GM21390 (cell line): ENCODE results near the gene AKR7A3.
"Not testable (repeated sequence)": the region's sequence is repeated elsewhere in the genome, so short reads cannot be mapped to it uniquely, and the experiment has no call there.

Source experiments
- ATAC-seq: cut with Tn5 transposase; IDR thresholded peaks from one replicate; pipeline ENCODE4 v1.9.1; 2021; ENCODE audit not compliant: unreplicated experiment

Gene AKR7A3

DNA sequence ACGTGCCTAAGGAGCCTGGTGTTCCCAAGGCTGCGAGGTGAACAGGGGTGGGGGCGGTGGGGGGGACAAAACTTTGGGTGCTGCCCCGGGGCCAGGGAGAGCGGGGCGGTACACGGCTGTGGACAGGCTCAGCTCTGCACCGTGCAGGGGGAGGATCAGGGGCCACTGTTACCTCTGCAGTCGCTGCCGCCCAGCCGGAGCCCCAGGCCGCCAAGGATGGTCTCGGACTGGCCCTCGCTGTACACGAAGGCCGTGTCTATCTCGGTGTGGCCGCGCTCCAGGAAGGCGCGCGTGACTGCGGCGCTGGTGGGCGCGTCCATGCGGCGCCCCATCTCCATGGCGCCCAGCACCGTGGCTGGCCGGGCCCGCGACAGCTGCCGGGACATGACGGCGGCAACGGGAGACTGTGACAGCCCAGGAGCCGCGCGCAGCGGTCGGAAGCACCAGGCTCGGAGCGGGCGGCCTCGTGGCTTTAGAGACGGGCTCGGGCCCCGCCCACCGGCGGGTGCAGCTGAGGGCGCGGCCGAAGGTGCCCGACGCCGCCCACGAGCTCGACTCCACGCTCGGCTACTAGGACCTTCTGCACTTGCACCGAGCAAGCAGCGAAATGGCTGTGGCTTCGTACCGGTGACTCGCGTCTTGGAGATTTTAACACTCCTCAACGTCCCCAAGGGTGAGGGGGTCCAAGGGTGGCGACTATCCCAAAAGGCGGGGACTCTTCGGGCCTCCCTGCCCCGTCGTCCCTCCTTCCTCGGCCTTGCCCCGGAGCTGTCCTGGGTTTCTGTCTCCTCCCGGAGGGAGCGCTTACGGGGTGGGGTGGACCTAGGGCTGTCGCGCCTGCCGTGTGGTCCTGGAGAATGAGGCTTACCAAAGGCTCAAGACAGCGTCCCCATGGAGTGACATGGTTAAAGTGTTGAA lies at the start of gene AKR7A3:
TSS of gene AKR7A3 (minus strand) at position 447 of the 918 bp plus-strand sequence. CDS start at position 386, 61 bp downstream.
- ATAC-seq = not testable (repeated sequence)

DNA sequence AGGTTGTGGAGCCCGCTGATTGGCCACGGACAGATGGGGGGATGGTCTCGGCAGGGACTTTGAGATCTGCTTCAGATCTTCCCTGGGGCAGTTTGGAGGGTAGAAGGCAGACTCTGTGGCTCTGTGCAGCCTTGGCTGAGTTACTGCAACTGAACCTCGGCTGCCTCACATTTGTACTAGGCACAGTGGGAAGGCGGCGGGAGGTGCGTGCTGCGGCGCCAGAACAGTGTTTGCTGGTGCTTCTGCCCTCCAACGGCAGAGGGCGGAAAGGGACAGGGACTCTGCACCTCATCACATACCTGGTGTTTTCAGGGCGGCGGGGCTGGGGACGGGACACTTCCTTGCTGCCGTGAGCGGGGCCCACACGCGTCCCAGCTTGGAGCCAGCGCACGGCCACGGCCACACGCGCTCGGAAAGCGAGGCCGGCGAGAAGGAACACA lies 49.8 kb upstream of the AKR7A3 start:
- ATAC-seq = no peak

- ATAC-seq = no peak
Measured at GRCh38 chr1:19337289-19337688, 48.7 kb upstream of the AKR7A3 start.

GRCh38 chr1:19336543-19336942 lies 48.0 kb upstream of the AKR7A3 start:
- no peak for ATAC-seq

- ATAC-seq = no peak
Measured at GRCh38 chr1:19333587-19334354, 45.2 kb upstream of the AKR7A3 start.

DNA sequence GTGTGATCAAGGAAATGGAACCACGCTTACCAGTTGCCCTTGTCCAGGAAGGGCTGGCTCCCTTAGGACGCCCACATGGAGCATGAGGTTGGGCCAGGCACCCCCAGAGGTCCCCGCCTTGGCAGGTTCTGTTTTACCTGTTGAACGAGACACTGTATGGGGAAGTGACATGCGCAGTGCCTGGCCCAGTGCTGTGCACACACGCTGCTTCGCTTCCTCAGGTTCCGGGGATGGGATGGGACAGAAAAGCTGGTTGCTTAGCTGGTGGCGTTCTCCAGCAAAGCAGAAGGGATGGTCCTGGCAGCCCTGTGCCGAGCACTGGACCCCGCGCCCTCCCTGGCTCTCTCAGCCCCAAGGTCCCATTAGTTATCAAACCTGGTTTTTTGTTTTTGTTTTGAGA lies 44.3 kb upstream of the AKR7A3 start:
- no peak for ATAC-seq

GRCh38 chr1:19331262-19331878 lies 42.8 kb upstream of the AKR7A3 start:
- no peak for ATAC-seq

DNA sequence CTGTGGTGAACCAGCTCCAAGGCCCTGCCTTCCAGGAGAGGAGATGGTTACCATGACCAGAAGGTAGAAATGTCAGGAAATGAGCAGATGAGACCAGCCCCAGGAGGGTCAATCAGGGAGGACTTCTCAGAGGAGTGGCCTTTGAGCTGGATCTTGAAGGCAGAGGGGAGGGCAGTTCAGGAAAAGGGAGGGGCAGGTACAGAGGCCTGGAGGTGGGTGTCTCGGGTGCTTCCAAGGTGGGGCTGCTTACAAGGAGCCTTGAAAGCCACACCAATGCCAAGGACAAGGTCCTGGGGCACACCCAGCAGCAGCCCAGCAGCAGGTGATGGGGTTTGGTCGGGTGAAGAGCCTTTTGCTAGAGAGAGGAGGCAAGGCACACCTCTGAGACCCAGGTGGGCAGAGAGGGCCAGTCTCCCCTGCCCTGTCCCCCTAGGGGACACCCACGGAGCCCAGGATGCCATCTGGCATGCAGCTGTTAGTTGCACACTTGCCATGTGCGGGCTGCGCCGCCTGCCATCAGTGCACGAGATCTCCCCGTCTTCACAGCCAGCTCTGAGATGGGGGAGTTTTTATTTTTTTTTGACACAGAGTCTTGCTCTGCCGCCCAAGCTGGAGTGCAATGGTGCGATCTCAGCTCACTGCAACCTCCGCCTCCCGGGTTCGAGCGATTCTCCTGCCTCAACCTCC lies 42.0 kb upstream of the AKR7A3 start:
- no peak for ATAC-seq

DNA sequence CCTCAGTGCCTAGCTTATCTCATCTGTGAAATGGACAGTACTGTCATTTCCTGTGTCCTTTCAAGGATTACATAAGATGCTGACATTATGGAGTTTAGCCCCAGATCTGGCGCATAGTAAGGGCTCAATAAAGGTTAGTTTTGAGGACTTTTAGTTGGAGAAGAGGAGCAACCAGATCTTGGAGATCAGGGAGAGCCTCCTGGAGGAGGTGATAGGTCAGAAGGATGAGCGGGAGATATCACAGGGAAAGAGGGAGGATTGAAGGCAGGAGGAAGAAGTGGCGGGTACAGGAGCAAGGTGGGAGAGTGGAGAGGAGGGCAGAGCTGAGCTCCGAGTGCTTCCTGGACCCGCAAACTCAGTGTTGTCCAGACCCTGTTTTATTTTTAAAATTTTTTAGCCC lies 41.0 kb upstream of the AKR7A3 start:
- no peak for ATAC-seq

DNA sequence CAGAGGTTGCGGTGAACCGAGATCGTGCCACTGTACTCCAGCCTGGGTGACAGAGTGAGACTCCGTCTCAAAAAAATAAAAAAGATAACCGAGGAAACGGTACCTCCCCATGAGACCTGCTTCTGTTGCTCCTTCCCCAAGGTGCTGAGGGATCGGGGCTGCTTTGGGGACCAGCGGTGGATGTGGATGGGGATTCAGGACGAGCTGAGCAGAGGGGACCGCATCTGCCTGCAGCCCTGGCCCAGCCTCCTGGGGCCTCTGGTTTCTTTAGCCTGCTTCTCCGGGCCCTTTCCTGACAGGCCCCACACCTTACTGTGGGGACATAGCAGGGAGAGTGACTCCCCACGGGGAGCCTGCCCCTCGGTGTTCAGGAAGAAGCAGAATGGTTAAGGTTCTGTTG lies 40.6 kb upstream of the AKR7A3 start:
- ATAC-seq = no peak

GRCh38 chr1:19328486-19328885 lies 39.9 kb upstream of the AKR7A3 start:
- ATAC-seq = no peak

DNA sequence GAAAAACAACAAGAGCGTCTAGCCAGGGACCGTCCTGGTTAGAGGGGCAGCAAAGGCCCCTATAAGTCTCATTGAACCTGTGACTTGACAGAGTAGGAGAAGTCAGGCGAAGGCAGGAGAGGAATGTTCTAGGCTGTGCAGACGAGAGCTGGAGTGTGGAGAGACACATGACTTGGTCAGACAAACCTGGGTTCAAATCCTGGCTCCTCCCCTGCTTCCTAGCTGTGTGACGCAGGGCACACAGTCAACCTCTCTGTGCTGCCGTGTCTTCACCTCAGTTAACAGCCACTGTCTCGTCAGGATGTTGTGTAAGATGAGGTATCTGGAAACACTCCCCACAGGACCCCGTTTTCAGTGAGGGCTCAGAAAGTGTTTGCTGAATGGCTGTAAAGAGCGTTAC lies 39.2 kb upstream of the AKR7A3 start:
- ATAC-seq = no peak

DNA sequence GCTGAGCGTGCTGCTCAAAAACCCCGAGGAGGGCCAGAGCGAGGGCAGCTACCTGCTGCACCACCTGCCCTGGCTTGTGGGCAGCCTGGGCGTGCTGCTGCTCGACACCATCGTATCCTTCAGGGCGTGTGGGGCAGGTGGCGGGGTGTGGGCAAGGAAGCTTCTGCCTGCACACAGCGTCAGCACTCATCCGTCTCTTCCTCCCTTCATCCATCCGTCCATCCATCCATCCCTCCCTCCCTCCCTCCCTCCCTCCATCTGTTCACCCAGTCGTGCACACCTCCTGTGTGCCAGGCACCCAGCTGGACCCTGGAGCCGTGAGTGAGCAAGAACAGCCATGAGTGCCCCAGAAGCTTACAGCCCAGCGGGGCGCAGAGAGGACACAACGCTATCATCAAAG lies 38.7 kb upstream of the AKR7A3 start:
- ATAC-seq = no peak

GRCh38 chr1:19326748-19327065 lies 38.1 kb upstream of the AKR7A3 start:
- no peak for ATAC-seq

- no peak for ATAC-seq
Measured at GRCh38 chr1:19325958-19326747, 37.6 kb upstream of the AKR7A3 start.

- ATAC-seq = no peak
Measured at GRCh38 chr1:19325368-19325957, 36.9 kb upstream of the AKR7A3 start.

- ATAC-seq = no peak
Measured at GRCh38 chr1:19324665-19324990, 36.1 kb upstream of the AKR7A3 start.

DNA sequence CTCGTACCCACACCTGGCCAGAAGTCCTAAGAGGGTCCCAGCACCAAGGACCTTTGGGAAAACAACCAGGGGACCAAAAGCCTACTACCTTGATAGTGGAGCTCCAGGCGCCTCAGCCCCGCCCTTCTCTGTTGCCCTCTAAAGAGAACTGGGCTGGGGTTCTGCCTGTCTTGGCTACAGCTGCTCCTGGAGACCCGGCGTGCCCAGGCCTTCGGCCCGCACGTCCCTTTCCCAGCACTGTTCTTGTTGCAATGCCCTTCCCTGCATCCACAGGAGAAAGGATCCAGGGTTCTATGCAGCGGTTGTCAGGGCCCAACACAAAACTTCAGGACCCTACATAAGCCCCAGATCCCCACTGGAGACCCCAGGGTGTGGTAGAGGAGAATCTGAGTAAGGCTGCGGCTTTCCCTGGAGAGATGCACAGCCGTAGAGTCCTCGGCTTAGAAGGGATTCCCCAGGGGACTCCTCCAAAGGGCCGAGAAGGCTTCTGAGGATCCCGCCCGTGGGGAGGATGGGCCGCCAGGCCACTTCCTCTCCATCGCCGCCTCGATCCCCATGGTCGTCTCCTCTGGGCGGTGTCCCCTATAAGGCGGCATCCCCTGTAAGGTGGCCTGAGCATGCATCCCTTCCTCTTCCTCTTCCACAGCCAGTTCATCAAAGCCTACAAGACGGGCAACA lies 35.6 kb upstream of the AKR7A3 start:
- ATAC-seq = no peak

- ATAC-seq = no peak
Measured at GRCh38 chr1:19322481-19322880, 33.9 kb upstream of the AKR7A3 start.

DNA sequence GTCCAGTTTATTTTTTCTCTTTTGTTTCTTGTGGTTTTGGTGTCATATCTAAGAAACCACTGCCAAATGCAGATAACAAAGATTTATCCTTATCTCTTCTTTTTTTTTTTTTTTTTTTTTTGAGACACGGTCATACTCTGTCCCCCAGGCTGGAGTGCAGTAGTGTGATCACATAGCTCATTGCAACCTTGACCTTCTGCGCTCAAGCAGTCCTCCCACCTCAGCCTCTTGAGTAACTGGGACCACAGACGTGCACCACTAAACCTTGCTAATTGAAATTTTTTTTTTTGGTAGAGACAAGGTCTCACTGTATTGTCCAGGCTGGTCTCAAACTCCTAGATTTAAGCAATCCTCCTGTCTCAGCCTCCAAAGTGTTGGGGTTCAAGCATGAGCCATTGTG lies 32.5 kb upstream of the AKR7A3 start:
- no peak for ATAC-seq
